ENCODE results near the gene TMEM131.

Gene TMEM131

GRCh38 chr2:98020516-98020915 lies 24.8 kb upstream of the TMEM131 start:
- no peak for DNase-seq (ENCODE audit: low read depth, low spot score)

GRCh38 chr2:98016908-98017670 lies 21.3 kb upstream of the TMEM131 start:
- no peak for DNase-seq (ENCODE audit: low read depth, low spot score)

- DNase-seq (ENCODE audit: low read depth, low spot score), result no peak
These were observed 19.9 kb upstream of the TMEM131 start for GRCh38 chr2:98015671-98016070.

DNA sequence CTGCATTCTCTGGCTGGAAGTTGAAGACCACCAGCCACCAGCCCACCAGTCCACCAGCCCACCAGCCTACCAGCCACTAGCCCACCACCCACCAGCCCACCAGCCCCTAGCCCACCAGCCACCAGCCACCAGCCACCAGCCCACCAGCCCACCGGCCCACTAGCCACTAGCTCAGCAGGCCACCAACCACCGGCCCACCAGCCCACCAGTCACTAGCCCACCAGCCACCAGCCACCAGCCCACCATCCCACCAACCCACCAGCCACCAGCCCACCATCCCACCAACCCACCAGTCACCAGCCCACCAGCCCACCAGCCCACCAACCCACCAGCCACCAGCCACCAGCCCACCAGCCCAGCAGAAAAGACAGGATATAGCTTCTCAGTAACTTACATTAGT lies 18.6 kb upstream of the TMEM131 start:
- DNase-seq (ENCODE audit: low read depth, low spot score), result no peak

DNA sequence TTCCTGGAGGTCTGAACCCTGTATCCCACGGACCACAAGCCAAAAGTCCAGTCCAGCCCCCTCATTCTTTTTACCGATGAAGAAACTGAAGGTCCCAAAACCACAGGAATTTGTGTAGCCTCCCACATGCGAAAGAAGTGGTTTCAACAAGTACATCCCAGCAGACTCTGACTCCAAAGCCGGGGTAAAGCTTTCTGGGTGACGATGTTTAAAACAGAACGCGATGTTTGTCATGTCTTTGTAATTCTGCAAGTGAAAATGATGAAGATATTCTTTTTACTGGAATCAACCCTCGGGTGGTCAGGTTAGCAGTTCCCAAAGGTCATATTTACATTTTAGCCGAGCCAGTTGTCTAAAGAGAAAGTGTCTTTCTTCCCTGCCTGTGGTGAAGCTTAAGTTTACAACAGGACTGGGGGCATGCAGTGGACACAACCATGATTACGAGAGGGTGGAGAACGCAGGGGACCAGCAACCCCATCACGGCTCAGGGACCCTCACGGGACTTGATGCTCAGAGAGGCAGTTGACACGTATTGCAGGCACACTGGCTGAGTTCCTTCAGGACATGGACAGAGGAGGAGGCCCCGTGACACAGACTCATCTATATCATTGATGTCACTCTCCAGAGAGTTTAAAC lies 17.8 kb upstream of the TMEM131 start:
- DNase-seq (ENCODE audit: low read depth, low spot score), result no peak

GRCh38 chr2:98012561-98012991 lies 16.8 kb upstream of the TMEM131 start:
- DNase-seq (ENCODE audit: low read depth, low spot score), result no peak

- no peak for DNase-seq (ENCODE audit: low read depth, low spot score)
These were observed 14.4 kb upstream of the TMEM131 start for GRCh38 chr2:98009887-98010760.

DNA sequence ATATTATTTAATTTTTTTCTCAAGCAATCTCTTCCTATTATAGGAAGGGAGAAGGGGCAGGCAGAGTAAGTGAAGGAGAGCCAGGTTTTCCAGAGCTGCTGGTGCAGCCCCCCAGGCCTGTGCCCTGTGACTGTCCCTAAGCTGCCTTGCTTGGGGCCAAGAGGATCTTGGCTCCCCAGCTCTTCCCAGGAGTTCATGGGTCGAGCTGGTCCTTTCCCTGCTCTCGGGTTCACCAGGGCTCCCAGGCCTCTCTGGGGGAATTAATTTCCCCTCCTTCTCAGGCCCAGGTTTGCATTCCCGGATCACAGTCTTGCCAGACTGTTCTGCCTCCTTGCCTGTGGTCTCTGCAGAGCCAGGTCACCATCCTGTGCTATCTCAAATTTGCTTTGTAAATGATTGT lies 12.7 kb upstream of the TMEM131 start:
- DNase-seq (ENCODE audit: low read depth, low spot score), result no peak

DNA sequence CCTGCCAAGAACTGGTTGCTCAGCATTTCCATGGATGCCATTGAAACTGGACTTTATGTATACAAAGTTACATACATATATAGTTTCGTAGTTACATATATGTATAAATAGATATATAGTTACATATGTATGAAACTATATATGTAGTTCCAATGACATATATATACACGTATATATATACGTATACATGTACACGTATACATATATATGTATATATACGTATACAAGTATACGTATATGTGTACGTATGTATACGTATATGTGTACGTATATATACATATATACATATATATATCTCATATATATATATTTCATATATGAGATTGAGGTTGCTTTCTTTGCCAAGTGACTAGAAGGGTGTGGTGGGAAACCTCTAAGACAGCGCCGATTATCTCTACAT lies 10.6 kb upstream of the TMEM131 start:
- no peak for DNase-seq (ENCODE audit: low read depth, low spot score)

DNA sequence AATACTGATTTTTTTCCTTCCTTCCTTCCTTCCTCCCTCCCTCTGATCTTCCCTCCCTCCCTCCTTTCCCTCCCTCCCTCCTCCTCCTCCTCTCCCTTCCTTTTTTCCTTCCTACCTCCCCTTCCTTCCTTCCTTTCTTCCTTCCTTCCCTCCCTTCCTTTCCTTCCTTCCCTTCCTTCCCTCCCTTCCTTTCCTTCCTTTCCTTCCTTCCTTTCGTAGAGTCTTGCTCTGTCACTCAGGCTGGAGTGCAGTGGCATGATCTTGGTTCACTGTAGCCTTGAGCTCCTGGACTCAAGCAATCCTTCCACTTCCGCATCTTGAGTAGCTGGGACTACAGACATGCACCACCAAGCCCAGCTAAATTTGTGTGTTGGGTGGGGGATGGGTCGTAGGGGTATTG lies 8.9 kb upstream of the TMEM131 start:
- DNase-seq (ENCODE audit: low read depth, low spot score), result no peak

GRCh38 chr2:98004047-98004446 lies 8.3 kb upstream of the TMEM131 start:
- no peak for DNase-seq (ENCODE audit: low read depth, low spot score)

GRCh38 chr2:97999536-97999935 lies 3.8 kb upstream of the TMEM131 start:
- no peak for DNase-seq (ENCODE audit: low read depth, low spot score)

DNA sequence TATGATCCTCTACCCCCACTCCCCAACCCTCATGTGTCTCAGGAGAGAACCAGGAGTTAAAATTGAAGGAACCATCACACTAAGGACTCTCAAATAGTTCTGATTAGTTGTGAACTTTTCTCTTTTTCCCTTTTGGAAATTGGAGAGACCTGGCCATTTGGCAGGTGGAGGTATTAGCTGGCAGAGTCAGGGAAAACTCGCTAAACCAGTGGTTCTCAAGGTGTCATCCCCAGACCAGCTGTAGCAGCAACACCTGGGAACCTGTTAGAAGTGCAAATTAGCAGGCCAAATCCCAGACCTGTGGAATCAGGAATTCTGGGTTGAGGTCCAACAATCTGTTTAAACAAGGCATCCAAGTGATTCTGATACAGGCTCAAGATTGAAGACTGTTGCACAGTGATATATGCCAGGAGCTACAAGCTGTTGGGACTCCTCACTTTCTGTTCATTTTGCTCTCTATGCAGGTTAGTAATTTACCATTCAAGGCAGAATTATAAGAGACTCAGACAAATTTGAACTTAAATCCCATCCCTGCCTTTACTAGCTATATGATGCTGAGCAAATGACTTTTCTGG lies 2.8 kb upstream of the TMEM131 start:
- DNase-seq (ENCODE audit: low read depth, low spot score), result no peak

DNA sequence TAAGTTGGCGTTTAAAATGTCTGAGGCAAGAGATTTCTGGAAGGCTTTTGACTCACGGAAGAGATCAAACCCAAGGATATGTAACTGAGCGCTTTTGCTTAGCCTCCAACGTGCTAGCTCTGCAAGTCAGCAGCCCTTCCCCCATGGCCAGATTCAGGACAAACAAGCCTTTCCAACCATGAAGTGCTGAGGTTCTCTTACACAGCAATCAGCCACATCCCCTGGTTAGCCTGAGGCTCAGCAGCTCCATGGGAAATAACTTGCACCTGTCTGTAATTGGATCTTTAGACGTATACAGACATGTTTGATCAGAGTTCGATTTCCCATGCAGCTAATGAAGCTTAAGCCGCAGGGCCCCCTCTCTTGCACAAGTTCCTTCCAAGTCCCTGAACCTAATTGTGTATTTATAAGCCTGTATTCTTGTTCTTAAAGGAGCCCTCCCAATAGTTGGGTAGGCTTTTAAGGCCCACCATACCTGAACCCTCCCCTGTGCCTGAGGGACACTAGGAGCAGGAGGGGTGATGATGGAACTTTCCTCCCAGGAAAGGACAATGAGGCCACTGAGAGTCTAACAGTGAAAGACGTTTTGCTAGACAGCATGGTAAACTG lies 2.1 kb upstream of the TMEM131 start:
- DNase-seq (ENCODE audit: low read depth, low spot score), result no peak

DNA sequence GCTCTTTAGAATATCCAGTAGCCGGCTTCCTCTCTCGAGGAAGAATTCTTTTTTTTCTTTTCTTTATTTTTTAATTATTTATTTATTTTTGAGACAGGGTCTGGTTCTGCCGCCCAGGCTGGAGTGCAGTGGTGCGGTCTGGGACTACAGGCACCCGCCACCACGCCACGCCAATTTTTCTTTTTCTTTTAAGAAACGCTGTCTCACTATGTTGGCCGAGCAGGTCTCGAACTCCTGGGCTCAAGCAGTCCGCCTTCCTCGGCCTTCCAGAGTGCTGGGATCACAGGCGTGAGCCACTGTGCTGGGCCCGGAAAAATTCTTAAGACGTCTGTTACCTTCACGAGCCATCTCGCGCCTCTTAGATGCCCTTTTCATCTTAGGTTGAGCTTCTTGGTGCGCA lies 931 bp upstream of the TMEM131 start:
- no peak for DNase-seq (ENCODE audit: low read depth, low spot score)

DNA sequence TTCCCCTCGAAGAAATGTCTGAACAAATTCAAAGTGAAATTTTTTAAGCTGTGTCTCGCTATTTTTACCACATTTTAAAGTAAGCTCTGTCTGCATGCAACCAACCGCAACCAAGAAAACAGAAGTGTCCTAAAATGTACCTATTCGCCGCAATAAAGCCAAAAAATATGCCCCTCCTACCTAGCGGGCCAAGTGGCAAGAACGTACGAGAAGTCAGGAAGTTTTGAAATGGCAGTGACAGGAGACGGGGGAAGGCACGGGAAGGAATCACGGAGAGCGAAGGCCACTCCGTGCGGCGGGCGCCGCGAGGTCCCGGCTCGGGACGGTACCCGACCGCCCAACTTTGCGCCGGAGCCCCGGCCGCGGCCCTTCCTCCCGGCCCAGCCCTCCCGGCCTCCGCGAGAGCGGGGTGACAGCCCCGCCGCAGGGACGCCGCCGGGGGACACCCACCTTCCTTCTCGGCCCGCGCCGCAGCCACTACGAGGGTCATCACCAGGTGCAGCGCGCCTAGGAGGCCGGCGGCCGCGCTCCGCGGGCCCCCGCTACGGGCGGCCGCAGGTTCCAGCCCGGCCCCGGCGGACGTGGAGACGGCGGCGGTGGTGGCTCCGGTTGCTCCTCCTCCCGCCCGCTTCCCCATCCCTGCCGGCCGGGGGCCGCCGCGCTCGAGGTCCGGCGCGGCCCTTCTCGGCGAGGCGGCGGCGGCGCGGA lies 568 bp downstream of the TMEM131 start:
- DNase-seq (ENCODE audit: low read depth, low spot score), result no peak

DNA sequence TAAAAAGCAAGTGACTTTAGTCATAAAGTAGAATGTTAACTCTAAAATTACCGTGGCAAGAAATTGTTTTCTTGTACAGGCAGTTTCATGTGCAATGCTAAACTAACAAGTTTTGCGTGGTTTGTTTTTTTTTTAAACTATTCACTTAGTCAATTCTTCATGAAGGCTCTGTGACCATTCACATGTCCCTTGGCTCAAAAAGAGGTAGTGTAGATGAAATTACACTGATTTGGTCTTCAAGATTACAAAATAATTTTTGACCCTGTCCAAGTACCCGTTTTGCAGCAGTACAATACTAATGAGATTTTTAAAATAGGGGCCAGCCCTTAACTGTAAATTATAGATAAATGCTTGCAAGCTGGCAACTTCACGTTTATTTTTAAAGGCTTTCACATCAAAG lies 1.3 kb downstream of the TMEM131 start:
- no peak for DNase-seq (ENCODE audit: low read depth, low spot score)

GRCh38 chr2:97993926-97994325 lies 1.8 kb downstream of the TMEM131 start:
- DNase-seq (ENCODE audit: low read depth, low spot score), result no peak

DNA sequence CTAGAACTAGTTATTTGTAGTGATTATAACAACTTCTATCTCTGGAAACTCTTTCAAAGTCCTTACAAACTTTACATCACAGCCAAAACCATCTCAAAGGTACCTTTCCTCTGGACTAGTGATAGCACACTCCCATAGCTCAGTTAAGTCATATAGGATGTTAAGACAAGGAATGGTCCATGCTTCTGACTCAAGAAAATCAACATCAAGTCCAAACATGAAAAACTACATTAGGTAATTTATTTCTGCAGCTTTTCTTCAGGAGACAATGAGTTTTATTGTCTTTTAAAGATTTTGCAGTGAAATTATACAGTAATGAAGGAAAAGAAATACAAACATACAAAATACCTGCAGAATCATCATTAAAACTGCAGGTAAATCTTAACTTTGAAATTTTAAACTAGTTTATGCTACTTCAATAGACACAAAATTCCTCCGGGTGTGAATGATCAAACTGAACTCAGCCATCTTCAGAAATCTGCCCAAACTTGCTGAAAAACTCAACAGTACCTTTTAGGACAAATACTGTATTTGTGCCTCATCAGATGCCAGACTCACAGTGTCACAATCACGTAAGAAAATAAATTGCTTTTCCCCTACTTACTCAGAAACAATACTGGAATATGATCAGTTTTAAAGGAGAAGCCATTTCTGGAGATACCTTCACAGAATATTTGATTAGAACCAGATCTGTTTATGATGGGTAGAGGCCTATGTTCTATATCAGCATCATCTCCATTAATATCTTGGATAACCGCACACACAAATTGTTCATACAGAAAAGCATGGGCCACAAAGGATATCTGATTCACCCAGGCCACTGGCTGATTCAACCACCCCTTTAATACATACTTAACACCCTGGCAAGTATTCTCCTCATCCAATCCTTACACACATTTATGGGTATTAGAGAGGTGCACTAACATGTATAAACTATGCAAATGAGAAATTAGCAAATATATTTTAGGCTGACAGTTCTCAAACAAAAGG lies 2.6 kb downstream of the TMEM131 start:
- no peak for DNase-seq (ENCODE audit: low read depth, low spot score)
